Measurements from ENCODE around the gene SFT2D2.

Gene SFT2D2

DNA sequence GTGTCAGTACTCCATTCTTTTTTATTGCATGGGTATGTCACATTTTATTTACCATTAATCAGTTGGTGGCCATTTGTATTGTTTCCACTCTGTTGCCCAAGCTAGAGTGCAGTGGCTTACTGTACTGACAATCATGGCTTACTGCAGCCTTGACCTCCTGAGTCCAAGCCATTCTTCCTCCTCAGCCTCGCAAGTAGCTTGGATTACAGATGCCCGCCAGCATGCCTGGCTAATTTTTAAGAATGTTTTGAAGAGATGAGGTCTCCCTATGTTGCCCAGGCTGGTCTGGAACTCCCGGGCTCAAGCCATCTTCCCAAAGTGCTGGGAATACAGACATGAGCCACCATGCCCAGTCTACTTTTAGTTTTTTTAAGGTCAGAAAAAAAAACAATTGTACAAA lies 813 bp upstream of the SFT2D2 start:
- TF ChIP-seq, protein P1, sequence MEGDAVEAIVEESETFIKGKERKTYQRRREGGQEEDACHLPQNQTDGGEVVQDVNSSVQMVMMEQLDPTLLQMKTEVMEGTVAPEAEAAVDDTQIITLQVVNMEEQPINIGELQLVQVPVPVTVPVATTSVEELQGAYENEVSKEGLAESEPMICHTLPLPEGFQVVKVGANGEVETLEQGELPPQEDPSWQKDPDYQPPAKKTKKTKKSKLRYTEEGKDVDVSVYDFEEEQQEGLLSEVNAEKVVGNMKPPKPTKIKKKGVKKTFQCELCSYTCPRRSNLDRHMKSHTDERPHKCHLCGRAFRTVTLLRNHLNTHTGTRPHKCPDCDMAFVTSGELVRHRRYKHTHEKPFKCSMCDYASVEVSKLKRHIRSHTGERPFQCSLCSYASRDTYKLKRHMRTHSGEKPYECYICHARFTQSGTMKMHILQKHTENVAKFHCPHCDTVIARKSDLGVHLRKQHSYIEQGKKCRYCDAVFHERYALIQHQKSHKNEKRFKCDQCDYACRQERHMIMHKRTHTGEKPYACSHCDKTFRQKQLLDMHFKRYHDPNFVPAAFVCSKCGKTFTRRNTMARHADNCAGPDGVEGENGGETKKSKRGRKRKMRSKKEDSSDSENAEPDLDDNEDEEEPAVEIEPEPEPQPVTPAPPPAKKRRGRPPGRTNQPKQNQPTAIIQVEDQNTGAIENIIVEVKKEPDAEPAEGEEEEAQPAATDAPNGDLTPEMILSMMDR (IDR thresholded peaks at IDR 0.05; ENCODE audit: low read depth, low read length), result no peak
- no peak for TF ChIP-seq MYC (IDR thresholded peaks at IDR 0.05; ENCODE audit: low read depth, low read length)
- TF ChIP-seq, protein P2, sequence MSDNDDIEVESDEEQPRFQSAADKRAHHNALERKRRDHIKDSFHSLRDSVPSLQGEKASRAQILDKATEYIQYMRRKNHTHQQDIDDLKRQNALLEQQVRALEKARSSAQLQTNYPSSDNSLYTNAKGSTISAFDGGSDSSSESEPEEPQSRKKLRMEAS (IDR thresholded peaks at IDR 0.05; ENCODE audit: low read depth, low read length), result no peak
- TF ChIP-seq POLR2A (IDR thresholded peaks at IDR 0.05; ENCODE audit: extremely low read depth, insufficient read length), result no peak
- DNase-seq (ENCODE audit: low read depth), result peak; percentile 20
- peak overlapping the region; percentile 68 for H3K4me3 ChIP-seq (ENCODE audit: low read depth, low read length)

DNA sequence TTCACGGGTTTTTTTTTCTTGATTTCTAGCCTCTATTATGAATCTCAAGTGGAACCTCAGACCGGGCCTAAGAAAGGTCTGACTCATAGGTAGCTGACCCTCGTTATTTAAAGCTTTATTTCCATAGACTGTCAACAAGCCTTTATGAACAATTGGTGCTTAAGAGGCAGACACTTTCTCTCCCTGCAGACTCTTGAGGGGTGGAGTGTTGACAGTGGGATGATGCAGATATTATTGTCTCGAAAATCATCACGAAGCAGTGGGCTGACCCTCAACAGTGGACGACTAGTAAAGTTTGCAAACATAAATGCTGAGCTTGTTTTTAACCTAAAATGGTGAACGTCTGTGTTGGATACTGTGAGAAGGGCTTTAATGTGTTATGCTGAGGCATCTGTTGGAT lies 1.8 kb downstream of the SFT2D2 start:
- TF ChIP-seq POLR2A (IDR thresholded peaks at IDR 0.05; ENCODE audit: extremely low read depth, insufficient read length) (no peak), MYC (IDR thresholded peaks at IDR 0.05; ENCODE audit: low read depth, low read length) (no peak)
- TF ChIP-seq, protein P2 (IDR thresholded peaks at IDR 0.05; ENCODE audit: low read depth, low read length), result no peak
- TF ChIP-seq, protein P1 (IDR thresholded peaks at IDR 0.05; ENCODE audit: low read depth, low read length), result no peak
- DNase-seq (ENCODE audit: low read depth), result no peak
- H3K4me3 ChIP-seq (ENCODE audit: low read depth, low read length), result peak overlapping the region; percentile 77

DNA sequence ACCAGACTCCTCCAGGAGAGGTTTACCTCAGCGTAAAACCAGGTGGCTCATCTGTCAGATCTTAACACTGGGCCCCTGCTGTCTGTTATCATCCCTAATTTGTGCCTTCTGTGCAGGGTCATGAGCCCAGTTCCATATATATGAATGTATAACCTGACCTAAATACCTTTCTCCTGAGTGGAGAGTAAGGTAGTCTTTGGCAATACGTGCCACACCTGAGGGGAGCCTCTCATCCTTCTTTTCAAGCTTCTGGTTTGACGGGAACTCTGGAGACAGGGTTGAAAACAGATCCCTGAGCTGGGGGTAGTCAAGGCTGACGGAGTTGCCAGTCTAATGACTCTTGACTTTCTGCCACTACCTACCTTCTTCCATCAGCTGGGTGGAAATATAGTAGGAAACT lies 4.1 kb downstream of the SFT2D2 start:
- no peak for DNase-seq (ENCODE audit: low read depth)
- TF ChIP-seq POLR2A (IDR thresholded peaks at IDR 0.05; ENCODE audit: extremely low read depth, insufficient read length), result no peak
- TF ChIP-seq, protein P2 (IDR thresholded peaks at IDR 0.05; ENCODE audit: low read depth, low read length), result no peak
- TF ChIP-seq MYC (IDR thresholded peaks at IDR 0.05; ENCODE audit: low read depth, low read length), result no peak
- TF ChIP-seq, protein P1 (IDR thresholded peaks at IDR 0.05; ENCODE audit: low read depth, low read length), result no peak

DNA sequence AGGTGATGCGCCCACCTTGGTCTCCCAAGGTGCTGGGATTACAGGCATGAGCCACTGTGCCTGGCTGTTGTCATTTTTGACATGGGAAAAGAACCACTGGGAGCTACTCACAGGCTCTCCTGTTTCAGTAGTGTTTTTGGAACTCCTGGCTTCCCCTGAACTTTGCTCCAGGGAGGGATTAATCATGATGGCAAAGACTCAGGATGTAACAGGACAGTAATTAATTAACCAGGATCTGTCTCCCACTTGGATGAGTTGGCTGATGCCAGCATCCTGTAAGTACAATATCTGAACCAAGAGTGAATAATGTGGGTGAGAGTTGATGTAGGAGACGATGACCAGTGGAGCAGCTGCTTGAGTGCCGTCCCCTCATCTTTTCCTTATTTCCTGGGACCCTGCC lies 4.9 kb downstream of the SFT2D2 start:
- no peak for TF ChIP-seq POLR2A (IDR thresholded peaks at IDR 0.05; ENCODE audit: extremely low read depth, insufficient read length)
- TF ChIP-seq, protein P2 (IDR thresholded peaks at IDR 0.05; ENCODE audit: low read depth, low read length), result no peak
- TF ChIP-seq MYC (IDR thresholded peaks at IDR 0.05; ENCODE audit: low read depth, low read length), result no peak
- TF ChIP-seq, protein P1 (IDR thresholded peaks at IDR 0.05; ENCODE audit: low read depth, low read length), result no peak
- no peak for DNase-seq (ENCODE audit: low read depth)
- no peak overlapping the region for H3K4me3 ChIP-seq (ENCODE audit: low read depth, low read length)

More for the DNA sequence above, 4.1 kb downstream of the SFT2D2 start:
- no peak overlapping the region for H3K4me3 ChIP-seq (ENCODE audit: low read depth, low read length)

DNA sequence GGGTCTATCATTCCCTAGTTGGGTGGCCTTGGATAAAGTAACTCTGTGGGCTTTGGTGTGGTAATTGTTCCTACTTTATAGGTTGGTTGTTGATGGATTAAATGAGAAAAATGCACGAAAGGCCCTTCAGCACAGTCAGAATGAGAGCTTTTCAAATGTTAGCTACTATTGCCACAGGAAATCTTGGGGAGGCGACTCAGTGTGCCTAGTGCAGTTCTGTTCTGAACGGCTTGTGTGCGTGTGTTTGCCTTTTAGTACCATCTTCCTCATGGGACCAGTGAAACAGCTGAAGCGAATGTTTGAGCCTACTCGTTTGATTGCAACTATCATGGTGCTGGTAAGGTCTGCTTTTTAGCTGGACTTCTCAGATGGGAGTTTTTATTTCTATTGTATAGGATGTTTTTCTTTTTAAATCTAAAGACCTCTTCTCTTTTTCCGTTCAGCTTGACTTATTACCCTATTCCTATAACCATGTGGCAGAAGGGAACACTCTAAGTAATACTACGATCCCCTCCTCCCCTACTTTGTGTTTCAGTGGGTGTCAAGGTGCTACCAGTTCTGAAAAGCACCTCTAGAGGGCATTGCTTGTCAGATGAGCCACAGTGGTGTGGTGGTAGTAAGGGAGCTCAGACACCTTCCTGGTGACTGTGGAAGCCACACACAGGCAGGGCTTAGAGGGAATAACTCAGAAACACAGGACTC lies 9.2 kb downstream of the SFT2D2 start:
- DNase-seq (ENCODE audit: low read depth), result peak; percentile 56
- no peak overlapping the region for H3K4me3 ChIP-seq (ENCODE audit: low read depth, low read length)
- TF ChIP-seq, protein P1 (IDR thresholded peaks at IDR 0.05; ENCODE audit: low read depth, low read length), result peak; percentile 73
- no peak for TF ChIP-seq MYC (IDR thresholded peaks at IDR 0.05; ENCODE audit: low read depth, low read length)

DNA sequence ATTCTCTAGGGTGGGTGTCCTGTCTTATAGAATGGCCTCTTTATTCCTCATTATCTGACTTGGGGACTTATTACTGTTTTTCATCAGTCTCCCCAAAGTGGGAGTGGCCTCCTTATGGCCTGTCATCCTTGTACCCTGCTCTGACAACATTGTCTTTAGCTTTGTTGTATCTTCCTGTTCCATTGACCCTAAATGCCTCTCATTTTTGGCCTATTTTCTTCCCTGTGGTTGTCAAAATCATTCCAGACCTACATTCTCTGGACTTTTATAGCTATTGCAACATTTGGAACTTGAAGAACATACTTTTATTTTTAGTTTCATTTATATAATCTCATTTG lies 9.7 kb downstream of the SFT2D2 start:
- TF ChIP-seq MYC (IDR thresholded peaks at IDR 0.05; ENCODE audit: low read depth, low read length) (no peak), POLR2A (IDR thresholded peaks at IDR 0.05; ENCODE audit: extremely low read depth, insufficient read length) (no peak)
- TF ChIP-seq, protein P1 (IDR thresholded peaks at IDR 0.05; ENCODE audit: low read depth, low read length), result no peak
- TF ChIP-seq, protein P2 (IDR thresholded peaks at IDR 0.05; ENCODE audit: low read depth, low read length), result no peak

More for the DNA sequence above, 9.7 kb downstream of the SFT2D2 start:
- no peak overlapping the region for H3K4me3 ChIP-seq (ENCODE audit: low read depth, low read length)
- DNase-seq (ENCODE audit: low read depth), result no peak

Data from NB4 (cell line).